Endothelial cell of umbilical vein (primary cell): ENCODE data around the gene CLBA1.

Experiments used
- EZH2 ChIP-seq: IDR thresholded peaks from 2 replicates; pipeline ENCODE4 v1.6.1; 2012; ENCODE audit warnings: borderline replicate concordance, low read depth, mild to moderate bottlenecking, moderate library complexity, low read length, inconsistent platforms; ENCODE audit not compliant: severe bottlenecking
- MYC ChIP-seq: IDR thresholded peaks from one replicate; pipeline ENCODE4 v1.6.1; 2011; ENCODE audit warnings: mild to moderate bottlenecking, low read depth, low read length
- POLR2A ChIP-seq: IDR thresholded peaks from 2 replicates; pipeline ENCODE4 v1.6.1; 2012; ENCODE audit warnings: low read depth, mild to moderate bottlenecking, control low read depth, low read length
- POLR2AphosphoS5 ChIP-seq: IDR thresholded peaks from 2 replicates; pipeline ENCODE4 v1.6.1; 2012; ENCODE audit warnings: low read depth, mild to moderate bottlenecking, control low read depth, low read length, moderate library complexity; ENCODE audit not compliant: insufficient read depth
- TF ChIP-seq, protein P1 (sequence below), 2 donors: IDR thresholded peaks; 1 replicate in 1 of 2; 2 replicates in 1 of 2; pipeline ENCODE4 v1.5.1; 2011; ENCODE audit warnings: low read length in 2 of 2, mild to moderate bottlenecking in 2 of 2, moderate library complexity in 2 of 2, control low read depth in 1 of 2, inconsistent platforms in 1 of 2, low read depth in 1 of 2; ENCODE audit not compliant: insufficient read depth in 1 of 2; ENCODE audit errors: extremely low read depth in 1 of 2

DNA sequence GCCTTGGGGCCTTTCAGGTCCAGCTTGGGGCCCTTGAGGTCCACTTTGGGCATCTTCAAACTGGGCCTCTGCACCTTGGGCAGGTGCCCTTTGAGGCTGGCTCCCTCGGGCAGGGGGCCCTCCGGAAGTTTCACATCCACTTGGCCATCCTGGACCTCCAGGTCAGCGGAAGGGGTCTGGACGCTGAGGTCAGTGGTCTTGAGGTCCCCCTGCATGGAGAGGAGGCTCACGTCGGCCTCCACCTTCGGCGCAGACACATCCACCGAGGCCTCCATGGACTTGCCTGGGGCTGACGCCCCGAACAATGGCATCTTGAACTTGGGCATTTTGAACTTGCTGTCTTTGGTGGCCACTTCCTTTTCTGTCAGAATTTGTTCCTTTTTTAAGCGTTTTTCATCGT is 32.5 kb upstream of the CLBA1 start:
- TF ChIP-seq, protein P1, sequence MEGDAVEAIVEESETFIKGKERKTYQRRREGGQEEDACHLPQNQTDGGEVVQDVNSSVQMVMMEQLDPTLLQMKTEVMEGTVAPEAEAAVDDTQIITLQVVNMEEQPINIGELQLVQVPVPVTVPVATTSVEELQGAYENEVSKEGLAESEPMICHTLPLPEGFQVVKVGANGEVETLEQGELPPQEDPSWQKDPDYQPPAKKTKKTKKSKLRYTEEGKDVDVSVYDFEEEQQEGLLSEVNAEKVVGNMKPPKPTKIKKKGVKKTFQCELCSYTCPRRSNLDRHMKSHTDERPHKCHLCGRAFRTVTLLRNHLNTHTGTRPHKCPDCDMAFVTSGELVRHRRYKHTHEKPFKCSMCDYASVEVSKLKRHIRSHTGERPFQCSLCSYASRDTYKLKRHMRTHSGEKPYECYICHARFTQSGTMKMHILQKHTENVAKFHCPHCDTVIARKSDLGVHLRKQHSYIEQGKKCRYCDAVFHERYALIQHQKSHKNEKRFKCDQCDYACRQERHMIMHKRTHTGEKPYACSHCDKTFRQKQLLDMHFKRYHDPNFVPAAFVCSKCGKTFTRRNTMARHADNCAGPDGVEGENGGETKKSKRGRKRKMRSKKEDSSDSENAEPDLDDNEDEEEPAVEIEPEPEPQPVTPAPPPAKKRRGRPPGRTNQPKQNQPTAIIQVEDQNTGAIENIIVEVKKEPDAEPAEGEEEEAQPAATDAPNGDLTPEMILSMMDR (IDR thresholded peaks at IDR 0.05; ENCODE audit: extremely low read depth in 1 of 2, insufficient read depth in 1 of 2, low read depth in 1 of 2, low read length in 2 of 2) = no peak
- no peak for TF ChIP-seq POLR2A
- TF ChIP-seq EZH2 = no peak
- no peak for TF ChIP-seq POLR2AphosphoS5
- no peak for TF ChIP-seq MYC
